Measurements from ENCODE around the gene CAPZA2.

DNA sequence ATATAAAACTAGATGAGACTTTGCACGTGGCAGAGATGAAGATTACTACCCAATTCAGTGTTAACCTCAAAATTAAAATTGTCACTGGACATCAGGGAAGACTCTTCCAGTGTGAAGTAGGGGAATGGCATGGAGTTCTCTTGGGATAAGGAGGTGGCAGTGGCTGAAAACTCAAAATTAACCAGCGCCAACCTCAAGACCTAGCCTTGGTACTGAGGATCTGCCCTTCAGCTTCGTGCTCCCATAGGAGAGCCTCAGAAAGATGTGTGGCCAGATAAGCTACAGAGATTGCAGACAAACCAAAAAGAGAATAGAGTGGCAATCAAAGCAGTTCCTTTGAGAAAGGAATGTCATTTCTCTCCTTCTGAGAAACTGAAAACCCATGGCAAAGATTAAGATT is 47.3 kb upstream of the CAPZA2 start:
- TF ChIP-seq CTCF (IDR thresholded peaks at IDR 0.05) (no peak), POLR2A (IDR thresholded peaks at IDR 0.05) (no peak)
